OCI-LY3 (cell line): Measurements from ENCODE around the gene BICRA.

Experiments used
- CTCF ChIP-seq: fragments of 200-600, 300-600 bp; sonication (generic); IDR thresholded peaks from 2 replicates; pipeline ENCODE4 v1.5.1; 2014; ENCODE audit warnings: antibody characterized with exemption, low read length, low read depth
- EZH2phosphoT487 ChIP-seq: fragments of 200-600 bp; shearing (Covaris generic); IDR thresholded peaks from 2 replicates; pipeline ENCODE4 v1.6.1; 2018; ENCODE audit warnings: antibody characterized with exemption, mixed run types, low read depth

- TF ChIP-seq EZH2phosphoT487 (no peak), CTCF (no peak)
Measured at GRCh38 chr19:47687906-47688305, 79.0 kb downstream of the BICRA start.
